Measurements from ENCODE around the gene NPAS3. TPM values are rescaled to one million over a fixed set of nuclear protein-coding genes. Genes with fewer than 3 reads are reported as not detected.

The NPAS3 gene
- total RNA-seq, 1 donor from 2014 or later, result 2.0 TPM

GRCh38 chr14:33254861-33255395, 316.2 kb downstream of the NPAS3 start:
- no peaks in the 10 kb centered on the region for H3K36me3 ChIP-seq (ENCODE audit: control insufficient read depth, insufficient read depth, low read length)
- no peaks in the 10 kb centered on the region for H3K27me3 ChIP-seq (ENCODE audit: control insufficient read depth, insufficient read depth, low read length)
- no peak for TF ChIP-seq CTCF (IDR thresholded peaks at IDR 0.05; ENCODE audit: insufficient read depth, low read length, poor library complexity, severe bottlenecking)
- no peak overlapping the region for H3K4me3 ChIP-seq (ENCODE audit: low read depth, low read length)
- DNase-seq (ENCODE audit: low read depth), result no peak

- H3K4me3 ChIP-seq (ENCODE audit: low read depth, low read length), result no peak overlapping the region
- no peaks in the 10 kb centered on the region for H3K27me3 ChIP-seq (ENCODE audit: control insufficient read depth, insufficient read depth, low read length)
- TF ChIP-seq CTCF (IDR thresholded peaks at IDR 0.05; ENCODE audit: insufficient read depth, low read length, poor library complexity, severe bottlenecking), result no peak
- no peaks in the 10 kb centered on the region for H3K36me3 ChIP-seq (ENCODE audit: control insufficient read depth, insufficient read depth, low read length)
- DNase-seq (ENCODE audit: low read depth), result no peak
Observed at GRCh38 chr14:33257796-33258195, 319.1 kb downstream of the NPAS3 start.

GRCh38 chr14:33259764-33260163, 321.1 kb downstream of the NPAS3 start:
- TF ChIP-seq CTCF (IDR thresholded peaks at IDR 0.05; ENCODE audit: insufficient read depth, low read length, poor library complexity, severe bottlenecking), result no peak
- Histone ChIP-seq H3K27me3 (ENCODE audit: control insufficient read depth, insufficient read depth, low read length) (no peaks in the 10 kb centered on the region), H3K36me3 (ENCODE audit: control insufficient read depth, insufficient read depth, low read length) (no peaks in the 10 kb centered on the region), H3K4me3 (ENCODE audit: low read depth, low read length) (no peak overlapping the region)
- DNase-seq (ENCODE audit: low read depth), result no peak

- H3K36me3 ChIP-seq (ENCODE audit: control insufficient read depth, insufficient read depth, low read length), result no peaks in the 10 kb centered on the region
- DNase-seq (ENCODE audit: low read depth), result no peak
- H3K4me3 ChIP-seq (ENCODE audit: low read depth, low read length), result no peak overlapping the region
- no peaks in the 10 kb centered on the region for H3K27me3 ChIP-seq (ENCODE audit: control insufficient read depth, insufficient read depth, low read length)
- no peak for TF ChIP-seq CTCF (IDR thresholded peaks at IDR 0.05; ENCODE audit: insufficient read depth, low read length, poor library complexity, severe bottlenecking)
Observed at GRCh38 chr14:33271216-33271615, 332.5 kb downstream of the NPAS3 start.

GRCh38 chr14:33271891-33272290, 333.2 kb downstream of the NPAS3 start:
- Histone ChIP-seq H3K27me3 (ENCODE audit: control insufficient read depth, insufficient read depth, low read length) (no peaks in the 10 kb centered on the region), H3K36me3 (ENCODE audit: control insufficient read depth, insufficient read depth, low read length) (no peaks in the 10 kb centered on the region), H3K4me3 (ENCODE audit: low read depth, low read length) (no peak overlapping the region)
- DNase-seq (ENCODE audit: low read depth), result no peak
- no peak for TF ChIP-seq CTCF (IDR thresholded peaks at IDR 0.05; ENCODE audit: insufficient read depth, low read length, poor library complexity, severe bottlenecking)

GRCh38 chr14:33273978-33274377, 335.3 kb downstream of the NPAS3 start:
- H3K36me3 ChIP-seq (ENCODE audit: control insufficient read depth, insufficient read depth, low read length), result no peaks in the 10 kb centered on the region
- no peaks in the 10 kb centered on the region for H3K27me3 ChIP-seq (ENCODE audit: control insufficient read depth, insufficient read depth, low read length)
- no peak for TF ChIP-seq CTCF (IDR thresholded peaks at IDR 0.05; ENCODE audit: insufficient read depth, low read length, poor library complexity, severe bottlenecking)
- no peak overlapping the region for H3K4me3 ChIP-seq (ENCODE audit: low read depth, low read length)
- no peak for DNase-seq (ENCODE audit: low read depth)

Measured in kidney epithelial cell (primary cell).